DND-41 (cell line): ENCODE measurements around the gene WDR7.

Experiments used
- ATAC-seq: fragments of 200-7000 bp; cut with Tn5 transposase; 3 replicates; pipeline ENCODE4 v1.9.1; 2021; ENCODE audit warnings: low read depth; ENCODE audit not compliant: insufficient read depth
- DNase-seq: peaks from one replicate; pipeline ENCODE4 v3.0.0-alpha.2; 2020
- H2AFZ ChIP-seq: 2 replicates; pipeline ENCODE4 v1.6.0; 2012; ENCODE audit warnings: low read depth, low read length
- H3K27ac ChIP-seq: 2 replicates; pipeline ENCODE4 v1.5.1; 2012; ENCODE audit warnings: low read length, inconsistent platforms
- H3K27me3 ChIP-seq: fragments of 200-600 bp; sonication (generic); 2 replicates; pipeline ENCODE4 v1.6.0; 2012; ENCODE audit warnings: low read length, mild to moderate bottlenecking, inconsistent platforms; ENCODE audit not compliant: insufficient read depth, poor library complexity
- H3K36me3 ChIP-seq: 2 replicates; pipeline ENCODE4 v1.5.1; 2012; ENCODE audit warnings: low read length, inconsistent platforms; ENCODE audit not compliant: insufficient read depth
- H3K4me1 ChIP-seq: 2 replicates; pipeline ENCODE4 v1.5.1; 2012; ENCODE audit warnings: mild to moderate bottlenecking, low read length; ENCODE audit not compliant: insufficient read depth
- H3K4me2 ChIP-seq: 2 replicates; pipeline ENCODE4 v1.6.0; 2012; ENCODE audit warnings: mild to moderate bottlenecking, moderate library complexity, low read length, inconsistent platforms; ENCODE audit not compliant: insufficient read depth
- H3K4me3 ChIP-seq, 2 experiments: fragments of 200-600 bp in 1 of 2; shearing (Covaris generic) in 1 of 2; 2 replicates each; pipeline ENCODE4 v1.5.1; 2012 to 2016; ENCODE audit warnings: inconsistent platforms in 2 of 2, low read length in 2 of 2, mild to moderate bottlenecking in 2 of 2, low read depth in 1 of 2, moderate library complexity in 1 of 2
- H3K79me2 ChIP-seq: 2 replicates; pipeline ENCODE4 v1.6.0; 2012; ENCODE audit warnings: low read length, inconsistent platforms; ENCODE audit not compliant: insufficient read depth
- H3K9ac ChIP-seq: 2 replicates; pipeline ENCODE4 v1.6.0; 2012; ENCODE audit warnings: low read depth, mild to moderate bottlenecking, inconsistent platforms, low read length, moderate library complexity
- H3K9me3 ChIP-seq: 2 replicates; pipeline ENCODE4 v1.5.1; 2012; ENCODE audit warnings: low read length, moderate library complexity, mild to moderate bottlenecking, inconsistent platforms; ENCODE audit not compliant: insufficient read depth, severe bottlenecking
- H4K20me1 ChIP-seq: 2 replicates; pipeline ENCODE4 v1.6.0; 2012; ENCODE audit warnings: low read length; ENCODE audit not compliant: insufficient read depth
- CTCF ChIP-seq: IDR thresholded peaks from 2 replicates; pipeline ENCODE4 v1.5.1; 2012; ENCODE audit warnings: borderline replicate concordance, low read length, moderate library complexity, mild to moderate bottlenecking; ENCODE audit not compliant: poor library complexity, severe bottlenecking; ENCODE audit errors: extremely low read depth
- EZH2 ChIP-seq: IDR thresholded peaks from 3 replicates; pipeline ENCODE4 v1.6.1; 2012; ENCODE audit warnings: borderline replicate concordance, low read depth, mild to moderate bottlenecking, moderate library complexity, low read length, inconsistent platforms; ENCODE audit not compliant: severe bottlenecking

The WDR7 gene

GRCh38 chr18:56678836-56679565 is 27.8 kb downstream of the WDR7 start:
- no peak overlapping the region for H3K27ac ChIP-seq
- no peaks in the 10 kb centered on the region for H3K27me3 ChIP-seq
- DNase-seq: no peak
- no peaks in the 10 kb centered on the region; the same call in 1 of the 2 replicates for H4K20me1 ChIP-seq
- H3K4me2 ChIP-seq: no peak overlapping the region
- H3K4me3 ChIP-seq: no peak overlapping the region
- no peak for ATAC-seq
- H3K79me2 ChIP-seq: peaks cover 4% of the 10 kb centered on the region; the same call in 1 of the 2 replicates
- no peak overlapping the region for H2AFZ ChIP-seq
- H3K36me3 ChIP-seq: peaks cover 18% of the 10 kb centered on the region; the same call in 1 of the 2 replicates
- no peak for TF ChIP-seq EZH2
- no peak for TF ChIP-seq CTCF
- no peak overlapping the region for H3K9ac ChIP-seq
- no peaks in the 10 kb centered on the region for H3K9me3 ChIP-seq
- no peaks in the 10 kb centered on the region for H3K4me1 ChIP-seq

GRCh38 chr18:56684277-56684676 is 33.1 kb downstream of the WDR7 start:
- H3K79me2 ChIP-seq: no peaks in the 10 kb centered on the region

GRCh38 chr18:56691530-56691929 is 40.4 kb downstream of the WDR7 start:
- H3K36me3 ChIP-seq: peaks cover 27% of the 10 kb centered on the region
- DNase-seq (no peak), ATAC-seq (no peak)
- no peak overlapping the region for H3K4me2 ChIP-seq
- TF ChIP-seq CTCF (no peak), EZH2 (no peak)
- H3K4me1 ChIP-seq: no peaks in the 10 kb centered on the region
- no peaks in the 10 kb centered on the region for H3K79me2 ChIP-seq
- H3K9me3 ChIP-seq: no peaks in the 10 kb centered on the region
- H3K27me3 ChIP-seq: no peaks in the 10 kb centered on the region
- H3K4me3 ChIP-seq: no peak overlapping the region
- no peak overlapping the region for H2AFZ ChIP-seq
- H3K9ac ChIP-seq: no peak overlapping the region
- H4K20me1 ChIP-seq: no peaks in the 10 kb centered on the region
- H3K27ac ChIP-seq: no peak overlapping the region

More at GRCh38 chr18:56684277-56684676, 33.1 kb downstream of the WDR7 start:
- Histone ChIP-seq H3K9ac (no peak overlapping the region), H3K36me3 (peaks cover 30% of the 10 kb centered on the region), H3K4me3 (no peak overlapping the region), H3K27me3 (no peaks in the 10 kb centered on the region), H3K4me2 (no peak overlapping the region), H3K27ac (no peak overlapping the region), H3K4me1 (no peaks in the 10 kb centered on the region), H3K9me3 (no peaks in the 10 kb centered on the region), H4K20me1 (no peaks in the 10 kb centered on the region), H2AFZ (no peak overlapping the region)
- DNase-seq: no peak
- TF ChIP-seq EZH2: no peak
- no peak for TF ChIP-seq CTCF
- ATAC-seq: no peak
